HEK293 (cell line): ENCODE data around the gene DNMBP.

Experiments used
- CTCF ChIA-PET: fragments of 350-600 bp; formaldehyde crosslinking; extraction: SDS; loops from one replicate; lab custom pipeline; 2021; ENCODE audit warnings: antibody characterized with exemption; lab: Yijun Ruan, JAX
- POLR2A ChIA-PET: fragments of 300-600 bp; formaldehyde crosslinking; extraction: SDS; loops from one replicate; lab custom pipeline; 2020; ENCODE audit warnings: antibody characterized with exemption, inconsistent platforms; lab: Yijun Ruan, JAX
- H3K27ac ChIP-seq: fragments of 200-500 bp; sonication (Bioruptor generic); 2 replicates; pipeline ENCODE4 v1.5.1; 2014; ENCODE audit warnings: low read depth, low read length, control low read depth, inconsistent platforms; ENCODE audit errors: extremely low read depth
- H3K36me3 ChIP-seq, 2 experiments: fragments of 200-500 bp in 1 of 2; sonication (Bioruptor generic) in 1 of 2; 1 replicate in 1 of 2; 2 replicates in 1 of 2; pipeline ENCODE4 v1.5.1; 2014 to 2017; ENCODE audit warnings: inconsistent platforms in 2 of 2, low read length in 2 of 2; ENCODE audit not compliant: control insufficient read depth in 2 of 2, insufficient read depth in 1 of 2
- H3K4me1 ChIP-seq: fragments of 200-500 bp; sonication (Bioruptor generic); 2 replicates; pipeline ENCODE4 v1.5.1; 2014; ENCODE audit warnings: mild to moderate bottlenecking, low read length, inconsistent platforms; ENCODE audit not compliant: control insufficient read depth, insufficient read depth
- H3K4me3 ChIP-seq: 2 replicates; pipeline ENCODE4 v1.5.1; 2011; ENCODE audit warnings: low read depth, mild to moderate bottlenecking, control low read depth, low read length, moderate library complexity
- H3K9me3 ChIP-seq: fragments of 200-500 bp; sonication (Bioruptor generic); 2 replicates; pipeline ENCODE4 v1.5.1; 2014; ENCODE audit warnings: low read depth, low read length, inconsistent platforms; ENCODE audit not compliant: control insufficient read depth, insufficient read depth
- HOXA7 ChIP-seq: sonication (generic); formaldehyde crosslinking; IDR thresholded peaks from 2 replicates; pipeline ENCODE4 v1.8.1; 2022; ENCODE audit warnings: missing genetic modification reagents, borderline replicate concordance
- KLF1 ChIP-seq: fragments of 450-650 bp; formaldehyde crosslinking; IDR thresholded peaks from 2 replicates; pipeline ENCODE4 v1.5.1; 2016; ENCODE audit warnings: missing biosample characterization, missing genetic modification characterization
- MZF1 ChIP-seq: fragments of 450-650 bp; formaldehyde crosslinking; IDR thresholded peaks from 2 replicates; pipeline ENCODE4 v1.5.1; 2017; ENCODE audit warnings: missing biosample characterization, missing genetic modification characterization, borderline replicate concordance
- OSR2 ChIP-seq: fragments of 450-650 bp; formaldehyde crosslinking; IDR thresholded peaks from 2 replicates; pipeline ENCODE4 v1.5.1; 2016; ENCODE audit warnings: missing biosample characterization, missing genetic modification characterization
- PRDM10 ChIP-seq: fragments of 450-650 bp; formaldehyde crosslinking; IDR thresholded peaks from 2 replicates; pipeline ENCODE4 v1.5.1; 2016; ENCODE audit warnings: missing biosample characterization, missing genetic modification characterization
- SP7 ChIP-seq: fragments of 450-650 bp; formaldehyde crosslinking; IDR thresholded peaks from 2 replicates; pipeline ENCODE4 v1.5.1; 2016; ENCODE audit warnings: missing biosample characterization, missing genetic modification characterization
- ZBTB1 ChIP-seq: fragments of 450-650 bp; formaldehyde crosslinking; IDR thresholded peaks from 2 replicates; pipeline ENCODE4 v1.5.1; 2016; ENCODE audit warnings: missing biosample characterization, missing genetic modification characterization
- ZBTB17 ChIP-seq: fragments of 450-650 bp; formaldehyde crosslinking; IDR thresholded peaks from 2 replicates; pipeline ENCODE4 v1.5.1; 2016; ENCODE audit warnings: missing biosample characterization, missing genetic modification characterization
- ZBTB8A ChIP-seq: fragments of 450-650 bp; formaldehyde crosslinking; IDR thresholded peaks from 2 replicates; pipeline ENCODE4 v1.5.1; 2016; ENCODE audit warnings: missing biosample characterization, missing genetic modification characterization
- ZIC2 ChIP-seq: fragments of 450-650 bp; formaldehyde crosslinking; IDR thresholded peaks from 2 replicates; pipeline ENCODE4 v1.5.1; 2016; ENCODE audit warnings: missing biosample characterization, missing genetic modification characterization
- ZNF138 ChIP-seq: fragments of 450-650 bp; formaldehyde crosslinking; IDR thresholded peaks from 2 replicates; pipeline ENCODE4 v1.5.1; 2016; ENCODE audit warnings: missing biosample characterization, missing genetic modification characterization, borderline replicate concordance
- ZNF18 ChIP-seq: fragments of 450-650 bp; formaldehyde crosslinking; IDR thresholded peaks from 2 replicates; pipeline ENCODE4 v1.5.1; 2016; ENCODE audit warnings: missing biosample characterization, missing genetic modification characterization
- ZNF26 ChIP-seq: fragments of 450-650 bp; formaldehyde crosslinking; IDR thresholded peaks from 2 replicates; pipeline ENCODE4 v1.5.1; 2016; ENCODE audit warnings: missing biosample characterization, missing genetic modification characterization
- ZNF335 ChIP-seq: fragments of 450-650 bp; formaldehyde crosslinking; conservative IDR thresholded peaks from 2 replicates; pipeline ENCODE4 v1.5.1; 2016; ENCODE audit warnings: missing biosample characterization, missing genetic modification characterization
- ZNF423 ChIP-seq: fragments of 450-650 bp; formaldehyde crosslinking; IDR thresholded peaks from 2 replicates; pipeline ENCODE4 v1.5.1; 2016; ENCODE audit warnings: missing biosample characterization, missing genetic modification characterization
- ZNF426 ChIP-seq: fragments of 450-650 bp; formaldehyde crosslinking; IDR thresholded peaks from 2 replicates; pipeline ENCODE4 v1.5.1; 2017; ENCODE audit warnings: missing biosample characterization, missing genetic modification characterization, mild to moderate bottlenecking, inconsistent platforms, moderate library complexity
- ZNF585B ChIP-seq: fragments of 450-650 bp; formaldehyde crosslinking; IDR thresholded peaks from 2 replicates; pipeline ENCODE4 v1.5.1; 2016; ENCODE audit warnings: missing biosample characterization, missing genetic modification characterization
- ZNF610 ChIP-seq: fragments of 450-650 bp; formaldehyde crosslinking; IDR thresholded peaks from 2 replicates; pipeline ENCODE4 v1.5.1; 2016; ENCODE audit warnings: missing biosample characterization, missing genetic modification characterization, borderline replicate concordance
- ZNF692 ChIP-seq: fragments of 450-650 bp; formaldehyde crosslinking; IDR thresholded peaks from 2 replicates; pipeline ENCODE4 v1.5.1; 2016; ENCODE audit warnings: missing biosample characterization, missing genetic modification characterization
- ZNF837 ChIP-seq: fragments of 450-650 bp; formaldehyde crosslinking; IDR thresholded peaks from 2 replicates; pipeline ENCODE4 v1.5.1; 2016; ENCODE audit warnings: missing biosample characterization, missing genetic modification characterization
- ZSCAN30 ChIP-seq: fragments of 450-650 bp; IDR thresholded peaks from 2 replicates; pipeline ENCODE4 v1.5.1; 2018; ENCODE audit warnings: missing biosample characterization, mild to moderate bottlenecking, missing genetic modification characterization, moderate library complexity
- ZXDB ChIP-seq: fragments of 450-650 bp; formaldehyde crosslinking; IDR thresholded peaks from 2 replicates; pipeline ENCODE4 v1.5.1; 2016; ENCODE audit warnings: missing biosample characterization, missing genetic modification characterization
- TF ChIP-seq, protein P1 (sequence below): fragments of 450-650 bp; formaldehyde crosslinking; IDR thresholded peaks from 2 replicates; pipeline ENCODE4 v1.5.1; 2016; ENCODE audit warnings: missing biosample characterization, missing genetic modification characterization
- TF ChIP-seq, protein P2 (sequence below): fragments of 450-650 bp; formaldehyde crosslinking; IDR thresholded peaks from 2 replicates; pipeline ENCODE4; 2016; ENCODE audit warnings: missing biosample characterization, missing genetic modification characterization

The DNMBP gene

GRCh38 chr10:99982728-99983127, 27.0 kb downstream of the DNMBP start:
- TF ChIP-seq ZNF26 (tag by site-specific recombination) (no peak), HOXA7 (CRISPR knock-in tag) (no peak), ZNF837 (tag by site-specific recombination) (no peak), SP7 (tag by site-specific recombination) (no peak), ZXDB (tag by site-specific recombination) (no peak), ZBTB1 (no peak)
- TF ChIP-seq, all 188 proteins: peak for 0
- Histone ChIP-seq H3K4me3 (no peak overlapping the region), H3K27ac (no peak overlapping the region), H3K36me3 (no peaks in the 10 kb centered on the region), H3K4me1 (peaks cover 10% of the 10 kb centered on the region), H3K9me3 (no peaks in the 10 kb centered on the region)
- CTCF ChIA-PET, result interaction anchor here (0.6 to 1.5 kb wide), 3 partner anchors 14 to 77 kb away, joined by 3 to 4 read pairs (median 3); no protein-coding TSS in a partner anchor
- POLR2A ChIA-PET, result interaction anchor here (1.0 kb wide), 1 partner anchor 16 kb away, joined by 3 read pairs; no protein-coding TSS in a partner anchor

DNA sequence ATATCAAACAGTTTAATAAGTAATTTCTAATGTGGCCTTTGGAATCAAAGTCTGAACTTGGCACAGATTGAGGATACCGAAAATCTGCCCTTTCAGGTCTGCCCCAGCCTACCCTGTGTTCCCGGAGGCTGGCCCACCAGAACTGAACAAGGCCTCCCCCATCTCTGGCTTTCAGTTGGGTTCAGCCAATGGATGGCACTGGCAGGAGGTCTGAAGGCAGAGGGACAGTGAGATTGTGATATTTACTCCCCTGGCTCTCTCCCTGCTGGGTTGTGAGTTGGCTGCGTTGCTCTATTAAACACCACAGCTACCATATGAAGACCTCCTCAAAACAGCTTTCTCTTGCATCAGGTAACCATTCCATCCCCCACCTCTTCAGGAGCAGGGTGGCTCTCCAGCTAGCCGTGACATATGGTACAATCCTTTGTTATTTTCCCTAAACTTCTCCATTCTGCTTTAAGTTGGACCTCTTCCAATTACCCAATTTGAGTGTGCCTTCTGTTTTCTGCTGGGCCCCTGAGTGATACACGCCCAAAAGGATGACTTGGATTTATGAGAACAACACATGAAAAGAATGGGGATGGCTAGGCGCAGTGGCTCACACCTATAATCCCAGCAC, 28.1 kb downstream of the DNMBP start:
- CTCF ChIA-PET, result interaction anchor here (1.3 kb wide), 1 partner anchor 64 kb away, joined by 5 read pairs; no protein-coding TSS in a partner anchor
- peaks cover 18% of the 10 kb centered on the region for H3K4me1 ChIP-seq
- H3K27ac ChIP-seq, result no peak overlapping the region
- TF ChIP-seq MZF1 (tag by site-specific recombination) (peak; percentile 66; the same call in 1 of the 2 replicates), ZSCAN30 (no peak), ZNF423 (tag by site-specific recombination) (no peak), PRDM10 (tag by site-specific recombination) (peak; percentile 97), OSR2 (tag by site-specific recombination) (peak; percentile 79), ZNF610 (no peak), ZNF692 (peak; percentile 35; the same call in 1 of the 2 replicates), ZNF335 (tag by site-specific recombination) (0 out of 2 replicates have a peak, but pooled peaks have one; percentile 25), ZBTB8A (tag by site-specific recombination) (peak; percentile 76), SP7 (tag by site-specific recombination) (peak; percentile 56; the same call in 1 of the 2 replicates), ZNF585B (no peak), ZBTB17 (tag by site-specific recombination) (peak; percentile 46; the same call in 1 of the 2 replicates), ZIC2 (tag by site-specific recombination) (peak; percentile 32; the same call in 1 of the 2 replicates), ZNF18 (peak; percentile 51), ZNF138 (tag by site-specific recombination) (no peak), KLF1 (tag by site-specific recombination) (peak; percentile 74; the same call in 1 of the 2 replicates), ZNF426 (no peak)
- TF ChIP-seq, protein P1, sequence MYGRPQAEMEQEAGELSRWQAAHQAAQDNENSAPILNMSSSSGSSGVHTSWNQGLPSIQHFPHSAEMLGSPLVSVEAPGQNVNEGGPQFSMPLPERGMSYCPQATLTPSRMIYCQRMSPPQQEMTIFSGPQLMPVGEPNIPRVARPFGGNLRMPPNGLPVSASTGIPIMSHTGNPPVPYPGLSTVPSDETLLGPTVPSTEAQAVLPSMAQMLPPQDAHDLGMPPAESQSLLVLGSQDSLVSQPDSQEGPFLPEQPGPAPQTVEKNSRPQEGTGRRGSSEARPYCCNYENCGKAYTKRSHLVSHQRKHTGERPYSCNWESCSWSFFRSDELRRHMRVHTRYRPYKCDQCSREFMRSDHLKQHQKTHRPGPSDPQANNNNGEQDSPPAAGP (tag by site-specific recombination), result peak; percentile 64; the same call in 1 of the 2 replicates
- TF ChIP-seq, protein P2, sequence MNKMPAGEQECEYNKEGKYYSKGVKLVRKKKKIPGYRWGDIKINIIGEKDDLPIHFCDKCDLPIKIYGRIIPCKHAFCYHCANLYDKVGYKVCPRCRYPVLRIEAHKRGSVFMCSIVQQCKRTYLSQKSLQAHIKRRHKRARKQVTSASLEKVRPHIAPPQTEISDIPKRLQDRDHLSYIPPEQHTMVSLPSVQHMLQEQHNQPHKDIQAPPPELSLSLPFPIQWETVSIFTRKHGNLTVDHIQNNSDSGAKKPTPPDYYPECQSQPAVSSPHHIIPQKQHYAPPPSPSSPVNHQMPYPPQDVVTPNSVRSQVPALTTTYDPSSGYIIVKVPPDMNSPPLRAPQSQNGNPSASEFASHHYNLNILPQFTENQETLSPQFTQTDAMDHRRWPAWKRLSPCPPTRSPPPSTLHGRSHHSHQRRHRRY (tag by site-specific recombination), result no peak

More for the DNA sequence above, 28.1 kb downstream of the DNMBP start:
- H3K9me3 ChIP-seq, result no peaks in the 10 kb centered on the region
- H3K4me3 ChIP-seq, result no peak overlapping the region
- POLR2A ChIA-PET, result no interaction called here
- H3K36me3 ChIP-seq, result no peaks in the 10 kb centered on the region
